GM13976 (cell line): ENCODE results near the gene FAM118B.
"Not testable (repeated sequence)": the region's sequence is repeated elsewhere in the genome, so short reads cannot be mapped to it uniquely, and the experiment has no call there.

Source experiments
- DNase-seq: peaks from one replicate; pipeline ENCODE4 v3.0.0; 2012; ENCODE audit warnings: low spot score
- CTCF ChIP-seq: IDR thresholded peaks from 2 replicates; pipeline ENCODE4 v1.5.1; 2012; ENCODE audit warnings: borderline replicate concordance, mild to moderate bottlenecking; ENCODE audit not compliant: insufficient read depth; ENCODE audit errors: extremely low read depth, missing control alignments, control extremely low read depth
- in situ Hi-C: fragments of 300-500 bp; cut with MboI; formaldehyde crosslinking; loops from one replicate; pipeline ENCODE4 v1.12.0; 2022; ENCODE audit warnings: low sequenced_read_pairs, mixed read lengths, inconsistent platforms; ENCODE audit not compliant: unreplicated experiment

Gene FAM118B

GRCh38 chr11:126253265-126253664, 41.7 kb downstream of the FAM118B start:
- in situ Hi-C loops = no loop called here
- no peak for TF ChIP-seq CTCF
- no peak for DNase-seq

GRCh38 chr11:126254819-126255218, 43.2 kb downstream of the FAM118B start:
- in situ Hi-C loops = no loop called here
- TF ChIP-seq CTCF = no peak
- DNase-seq = no peak

GRCh38 chr11:126255507-126255906, 43.9 kb downstream of the FAM118B start:
- DNase-seq, in situ Hi-C loops: not testable (repeated sequence)

- in situ Hi-C loops = no loop called here
- no peak for TF ChIP-seq CTCF
- no peak for DNase-seq
Measured at GRCh38 chr11:126256216-126256615, 44.6 kb downstream of the FAM118B start.

- no peak for TF ChIP-seq CTCF
- DNase-seq = no peak
- in situ Hi-C loops = no loop called here
Measured at GRCh38 chr11:126257144-126257543, 45.6 kb downstream of the FAM118B start.

- no peak for DNase-seq
- in situ Hi-C loops = no loop called here
- no peak for TF ChIP-seq CTCF
Measured at GRCh38 chr11:126257764-126258163, 46.2 kb downstream of the FAM118B start.

GRCh38 chr11:126262216-126262615, 50.6 kb downstream of the FAM118B start:
- in situ Hi-C loops = no loop called here
- no peak for TF ChIP-seq CTCF
- no peak for DNase-seq

GRCh38 chr11:126263489-126263888, 51.9 kb downstream of the FAM118B start:
- in situ Hi-C loops = no loop called here
- no peak for TF ChIP-seq CTCF
- no peak for DNase-seq
